ENCODE data around the gene BRWD1. TPM values are rescaled to one million over a fixed set of nuclear protein-coding genes. Genes with fewer than 3 reads are reported as not detected.

Gene BRWD1
- total and polyA plus RNA-seq, 10 donors: 7.2 to 98.0 (median 55.7) TPM

GRCh38 chr21:39350094-39351005 is 36.9 kb upstream of the BRWD1 start:
- H3K27ac ChIP-seq: peak overlapping the region; percentile 85 to 99 (median 94)
- DNase-seq: no peak
- TF ChIP-seq CTCF (IDR thresholded peaks at IDR 0.05 in 8 of 11, conservative IDR thresholded peaks at IDR 0.05 in 3 of 11): no peak
- no peak for TF ChIP-seq POLR2AphosphoS5 (IDR thresholded peaks at IDR 0.05)
- no peak for TF ChIP-seq POLR2A (IDR thresholded peaks at IDR 0.05)
- H3K4me1 ChIP-seq: peaks cover 12 to 39% (median 33%) of the 10 kb centered on the region in 6 donors
- WGBS, 5 donors: 71 to 85% (median 75%) methylated on average over 19 of the region's 19 CpGs
- H3K4me3 ChIP-seq: peak overlapping the region; percentile 67 to 92 (median 78)
- intact Hi-C loops (cut with DNase I; ENCODE audit: low total_unique reads): no loop called here
- H3K9me3 ChIP-seq: no peaks in the 10 kb centered on the region
- H3K27me3 ChIP-seq (replicated peaks in 1 of 7): no peaks in the 10 kb centered on the region
- H3K36me3 ChIP-seq: peaks cover 0 to 15% (median 0%) of the 10 kb centered on the region in 6 donors

- TF ChIP-seq CTCF (IDR thresholded peaks at IDR 0.05 in 8 of 11, conservative IDR thresholded peaks at IDR 0.05 in 3 of 11): peak in 1 of 11 experiments; percentile 7
- TF ChIP-seq POLR2A (IDR thresholded peaks at IDR 0.05): peak in 2 of 3 donors; percentile 2 to 25
- TF ChIP-seq POLR2AphosphoS5 (IDR thresholded peaks at IDR 0.05): peak; percentile 88 to 89 (median 88)
- 3 to 9% (median 4%) methylated on average over 35 to 54 of the region's 56 CpGs for WGBS, 5 donors
- peak; percentile 99 for DNase-seq
- intact Hi-C loops (cut with DNase I; ENCODE audit: low total_unique reads): loop anchor here (5.0 kb wide), 1 partner anchor 38 kb away; no protein-coding TSS in a partner anchor
- H3K9me3 ChIP-seq: no peaks in the 10 kb centered on the region
- peak overlapping the region; percentile 85 to 99 (median 94) for H3K27ac ChIP-seq
- peak overlapping the region; percentile 67 to 92 (median 78) for H3K4me3 ChIP-seq
- peaks cover 14 to 48% (median 39%) of the 10 kb centered on the region in 6 donors for H3K4me1 ChIP-seq
- H3K36me3 ChIP-seq: peaks cover 0 to 24% (median 2%) of the 10 kb centered on the region in 6 donors
- H3K27me3 ChIP-seq (replicated peaks in 1 of 7): no peaks in the 10 kb centered on the region
These were observed 36.0 kb upstream of the BRWD1 start for GRCh38 chr21:39349211-39350093.

GRCh38 chr21:39348355-39349210 is 35.2 kb upstream of the BRWD1 start, which contains the start of gene HMGN1:
Gene HMGN1 (minus strand): TSS chr21:39349088. CDS start chr21:39348917, 171 bp downstream.
- peak within 1 kb of the TSS; percentile 85 to 99 (median 94) for H3K27ac ChIP-seq
- intact Hi-C loops (cut with DNase I; ENCODE audit: low total_unique reads): loop anchor here (5.0 kb wide), 1 partner anchor 39 kb away; no protein-coding TSS in a partner anchor
- peaks cover 2 to 32% (median 10%) of the 10 kb centered on the region in 6 donors for H3K36me3 ChIP-seq
- no peaks in the 10 kb centered on the region for H3K9me3 ChIP-seq
- peak; percentile 96 for DNase-seq
- WGBS, 5 donors: 0 to 1% (median 1%) methylated on average over 38 to 112 of the region's 116 CpGs
- H3K4me3 ChIP-seq: peak within 1 kb of the TSS; percentile 67 to 92 (median 78)
- H3K27me3 ChIP-seq (replicated peaks in 1 of 7): no peaks in the 10 kb centered on the region
- no peak for TF ChIP-seq CTCF (IDR thresholded peaks at IDR 0.05 in 8 of 11, conservative IDR thresholded peaks at IDR 0.05 in 3 of 11)
- TF ChIP-seq POLR2AphosphoS5 (IDR thresholded peaks at IDR 0.05): peak; percentile 71 to 84 (median 76)
- no peak for TF ChIP-seq POLR2A (IDR thresholded peaks at IDR 0.05)
- peaks cover 14 to 52% (median 42%) of the 10 kb centered on the region in 6 donors for H3K4me1 ChIP-seq
